Caco-2 (cell line): ENCODE results near the gene ANXA10. TPM values are rescaled to one million over a fixed set of nuclear protein-coding genes. Genes with fewer than 3 reads are reported as not detected.

Experiments used
- BruUV-seq: library from RNA; stranded (reverse); fragments of 400-500 nt; replicated peaks from 2 replicates; lab custom pipeline; 2021; lab: Mats Ljungman, UMichigan
- CTCF ChIA-PET: fragments of 300-600 bp; sonication (Branson Sonifier 250); formaldehyde crosslinking; loops from one replicate; lab custom pipeline; 2022; ENCODE audit warnings: antibody characterized with exemption; lab: Charles Lee
- POLR2A ChIA-PET: fragments of 300-600 bp; sonication (Branson Sonifier 250); formaldehyde crosslinking; loops from one replicate; lab custom pipeline; 2022; ENCODE audit warnings: antibody characterized with exemption; lab: Charles Lee
- DNase-seq, 2 experiments: peaks; one replicate each; pipeline versions ENCODE4 v3.0.0 to v3.0.0-alpha.2; 2020 to 2022
- H3K27me3 ChIP-seq: replicated peaks from 2 replicates; pipeline ENCODE4 v1.6.0; 2011; ENCODE audit warnings: low read length; ENCODE audit not compliant: control insufficient read depth, insufficient read depth
- H3K36me3 ChIP-seq: 2 replicates; pipeline ENCODE4 v1.5.1; 2011; ENCODE audit warnings: low read length; ENCODE audit not compliant: control insufficient read depth, insufficient read depth
- H3K4me1 ChIP-seq: fragments of 250-450 bp; sonication (Bioruptor Pico); 2 replicates; pipeline ENCODE4 v1.5.1; 2020; ENCODE audit warnings: mild to moderate bottlenecking
- H3K4me3 ChIP-seq: 2 replicates; pipeline ENCODE4 v1.5.1; 2011; ENCODE audit warnings: low read depth, mild to moderate bottlenecking, control low read depth, low read length
- H3K9me3 ChIP-seq: fragments of 250-450 bp; sonication (Bioruptor Pico); 2 replicates; pipeline ENCODE4 v1.5.1; 2020; ENCODE audit warnings: mild to moderate bottlenecking, moderate library complexity
- H3K27ac Mint-ChIP-seq: one replicate; pipeline ENCODE4 v1.8.0; 2022; ENCODE audit warnings: mixed read lengths; ENCODE audit not compliant: unreplicated experiment
- H3K27me3 Mint-ChIP-seq: one replicate; pipeline ENCODE4 v1.8.0; 2022; ENCODE audit warnings: mixed read lengths; ENCODE audit not compliant: insufficient read depth, unreplicated experiment
- H3K36me3 Mint-ChIP-seq: one replicate; pipeline ENCODE4 v1.8.0; 2022; ENCODE audit warnings: mild to moderate bottlenecking, mixed read lengths; ENCODE audit not compliant: insufficient read depth, unreplicated experiment
- H3K4me1 Mint-ChIP-seq: one replicate; pipeline ENCODE4 v1.8.0; 2022; ENCODE audit warnings: low read depth, mixed read lengths; ENCODE audit not compliant: unreplicated experiment
- H3K4me3 Mint-ChIP-seq: one replicate; pipeline ENCODE4 v1.8.0; 2022; ENCODE audit warnings: mild to moderate bottlenecking, moderate library complexity, mixed read lengths; ENCODE audit not compliant: unreplicated experiment
- H3K9me3 Mint-ChIP-seq: one replicate; pipeline ENCODE4 v1.8.0; 2022; ENCODE audit warnings: mixed read lengths; ENCODE audit not compliant: unreplicated experiment
- CTCF ChIP-seq, 2 experiments: fragments of 200-600 bp in 1 of 2; IDR thresholded peaks; 1 replicate in 1 of 2; 2 replicates in 1 of 2; pipeline versions ENCODE4 v1.5.1 to v1.8.0; 2011 to 2022; ENCODE audit warnings: antibody characterized with exemption in 1 of 2, control low read depth in 1 of 2, inconsistent platforms in 1 of 2, low read depth in 1 of 2, low read length in 1 of 2, mild to moderate bottlenecking in 1 of 2, moderate library complexity in 1 of 2; ENCODE audit not compliant: insufficient read depth in 1 of 2, severe bottlenecking in 1 of 2, unreplicated experiment in 1 of 2
- intact Hi-C: fragments of 100-400 bp; cut with micrococcal nuclease; formaldehyde crosslinking; loops from one replicate; pipeline ENCODE4 v1.10.0; 2022; ENCODE audit not compliant: unreplicated experiment
- total RNA-seq: library from RNA; stranded (reverse); gene quantifications from 2 replicates; pipeline ENCODE4 v1.2.3, GENCODE V29; 2022

Gene ANXA10
- total RNA-seq, 1 experiment from 2014 or later = not detected

GRCh38 chr4:168188754-168189153 is 96.4 kb downstream of the ANXA10 start:
- intact Hi-C loops = loop anchor here (10.0 kb wide), 3 partner anchors 326 to 1296 kb away; no protein-coding TSS in a partner anchor
- H3K4me1 ChIP-seq = no peaks in the 10 kb centered on the region
- H3K9me3 ChIP-seq = no peaks in the 10 kb centered on the region
- no peak for DNase-seq
- peaks cover 4% of the 10 kb centered on the region for H3K27me3 Mint-ChIP-seq
- H3K4me3 ChIP-seq = no peak overlapping the region
- ChIA-PET CTCF (no interaction called here), POLR2A (no interaction called here)
- no peaks in the 10 kb centered on the region for H3K27me3 ChIP-seq
- no peaks in the 10 kb centered on the region for H3K36me3 Mint-ChIP-seq
- no peaks in the 10 kb centered on the region for H3K4me1 Mint-ChIP-seq
- H3K9me3 Mint-ChIP-seq = no peaks in the 10 kb centered on the region
- no TSS peak for BruUV-seq
- H3K36me3 ChIP-seq = no peaks in the 10 kb centered on the region
- no peak for TF ChIP-seq CTCF (IDR thresholded peaks at IDR 0.05; ENCODE audit: insufficient read depth in 1 of 2, low read depth in 1 of 2, low read length in 1 of 2, severe bottlenecking in 1 of 2, unreplicated experiment in 1 of 2)
- H3K27ac Mint-ChIP-seq = no peak overlapping the region
- no peak overlapping the region for H3K4me3 Mint-ChIP-seq

GRCh38 chr4:168197926-168198325 is 105.6 kb downstream of the ANXA10 start:
- POLR2A ChIA-PET = no interaction called here
- peaks cover 14% of the 10 kb centered on the region for H3K9me3 Mint-ChIP-seq
- no peaks in the 10 kb centered on the region for H3K36me3 ChIP-seq
- TF ChIP-seq CTCF (IDR thresholded peaks at IDR 0.05; ENCODE audit: insufficient read depth in 1 of 2, low read depth in 1 of 2, low read length in 1 of 2, severe bottlenecking in 1 of 2, unreplicated experiment in 1 of 2) = no peak
- H3K4me3 ChIP-seq = no peak overlapping the region
- no peaks in the 10 kb centered on the region for H3K4me1 Mint-ChIP-seq
- BruUV-seq = no TSS peak
- no peak for DNase-seq
- intact Hi-C loops = no loop called here
- H3K27ac Mint-ChIP-seq = no peak overlapping the region
- H3K4me3 Mint-ChIP-seq = no peak overlapping the region
- H3K36me3 Mint-ChIP-seq = no peaks in the 10 kb centered on the region
- no peaks in the 10 kb centered on the region for H3K4me1 ChIP-seq
- no peaks in the 10 kb centered on the region for H3K9me3 ChIP-seq
- H3K27me3 ChIP-seq = no peaks in the 10 kb centered on the region
- H3K27me3 Mint-ChIP-seq = no peaks in the 10 kb centered on the region
- CTCF ChIA-PET = no interaction called here

- Mint-ChIP-seq H3K9me3 (peaks cover 23% of the 10 kb centered on the region), H3K27me3 (no peaks in the 10 kb centered on the region), H3K27ac (no peak overlapping the region), H3K4me3 (no peak overlapping the region), H3K4me1 (no peaks in the 10 kb centered on the region), H3K36me3 (no peaks in the 10 kb centered on the region)
- no peaks in the 10 kb centered on the region for H3K36me3 ChIP-seq
- H3K27me3 ChIP-seq = no peaks in the 10 kb centered on the region
- BruUV-seq = no TSS peak
- H3K4me3 ChIP-seq = no peak overlapping the region
- DNase-seq = no peak
- CTCF ChIA-PET = no interaction called here
- no peaks in the 10 kb centered on the region for H3K4me1 ChIP-seq
- 0 out of 2 replicates have a peak, but pooled peaks cover 12% of the 10 kb centered on the region for H3K9me3 ChIP-seq
- TF ChIP-seq CTCF (IDR thresholded peaks at IDR 0.05; ENCODE audit: insufficient read depth in 1 of 2, low read depth in 1 of 2, low read length in 1 of 2, severe bottlenecking in 1 of 2, unreplicated experiment in 1 of 2) = no peak
- intact Hi-C loops = no loop called here
- POLR2A ChIA-PET = no interaction called here
Observed at GRCh38 chr4:168199260-168199957, 107.1 kb downstream of the ANXA10 start.
